GM12878 (cell line): ENCODE data around the gene PRKACG. TPM values are rescaled to one million over a fixed set of nuclear protein-coding genes. Genes with fewer than 3 reads are reported as not detected.

ENCODE experiments used
- CREB1 ChIP-seq: IDR thresholded peaks from 2 replicates; pipeline ENCODE4 v1.6.1; 2012; ENCODE audit warnings: low read depth, mild to moderate bottlenecking, inconsistent platforms
- DPF2 ChIP-seq: fragments of 450-650 bp; IDR thresholded peaks from 2 replicates; pipeline ENCODE4 v1.6.1; 2017; ENCODE audit warnings: mild to moderate bottlenecking
- EP300 ChIP-seq, 2 experiments: fragments of 150-350 bp in 1 of 2; IDR thresholded peaks; 2 replicates each; pipeline ENCODE4 v1.6.1; 2011 to 2012; ENCODE audit warnings: low read depth in 2 of 2, low read length in 2 of 2, borderline replicate concordance in 1 of 2, improper control_type of control experiment in 1 of 2, inconsistent platforms in 1 of 2; ENCODE audit not compliant: control insufficient read depth in 1 of 2
- FOXM1 ChIP-seq: IDR thresholded peaks from 2 replicates; pipeline ENCODE4 v1.6.1; 2012; ENCODE audit warnings: low read depth, mild to moderate bottlenecking, inconsistent platforms, low read length, moderate library complexity
- HDGF ChIP-seq: fragments of 450-650 bp; IDR thresholded peaks from 2 replicates; pipeline ENCODE4 v1.6.1; 2016; ENCODE audit warnings: antibody characterized with exemption
- JUND ChIP-seq: IDR thresholded peaks from 2 replicates; pipeline ENCODE4 v1.6.1; 2012; ENCODE audit warnings: low read depth, mild to moderate bottlenecking, low read length, improper control_type of control experiment, moderate library complexity
- LARP7 ChIP-seq: fragments of 450-650 bp; IDR thresholded peaks from 2 replicates; pipeline ENCODE4 v1.6.1; 2017; ENCODE audit warnings: mild to moderate bottlenecking
- MLLT1 ChIP-seq: fragments of 450-650 bp; IDR thresholded peaks from 2 replicates; pipeline ENCODE4 v1.6.1; 2016; ENCODE audit warnings: mild to moderate bottlenecking
- POLR2A ChIP-seq: IDR thresholded peaks from 2 replicates; pipeline ENCODE4 v1.6.1; 2011; ENCODE audit warnings: low read depth, mild to moderate bottlenecking, low read length
- POU2F2 ChIP-seq: IDR thresholded peaks from 3 replicates; pipeline ENCODE4 v1.6.1; 2011; ENCODE audit warnings: low read depth, mild to moderate bottlenecking, low read length, borderline replicate concordance
- RELB ChIP-seq: fragments of 450-650 bp; IDR thresholded peaks from 2 replicates; pipeline ENCODE4 v1.6.1; 2017; ENCODE audit warnings: low read depth, mild to moderate bottlenecking, moderate library complexity
- SUZ12 ChIP-seq: fragments of 200-600 bp; sonication (generic); IDR thresholded peaks from one replicate; pipeline ENCODE4 v1.6.1; 2018; ENCODE audit warnings: antibody characterized with exemption, mild to moderate bottlenecking; ENCODE audit not compliant: unreplicated experiment
- ZBTB4 ChIP-seq: fragments of 450-650 bp; formaldehyde crosslinking; IDR thresholded peaks from 2 replicates; pipeline ENCODE4 v1.4.0; 2022; ENCODE audit warnings: mild to moderate bottlenecking, moderate library complexity
- polyA plus RNA-seq, 11 experiments: library from polyadenylated mRNA; depleted of rRNA in 4 of 11; unstranded in 6 of 11; stranded (reverse) in 5 of 11; fragments of >200 nt; fragmentation: Nextera tagmentation in 4 of 11; fragmentation: Illumina TruSeq in 1 of 11; extraction: Ambion mirVana in 4 of 11; extraction: Trizol in 1 of 11; gene quantifications; 1 replicate in 1 of 11; 2 replicates in 10 of 11; pipeline versions ENCODE4 v1.2.1 to v1.2.3, GENCODE V29; 2011 to 2016; ENCODE audit warnings: inconsistent platforms in 2 of 11, missing spikeins in 2 of 11, low read depth in 1 of 11
- total RNA-seq, 4 experiments: library from RNA; depleted of rRNA in 3 of 4; stranded (reverse); fragments of >200 nt in 3 of 4; fragmentation: Illumina TruSeq in 1 of 4; extraction: Trizol in 1 of 4; gene quantifications; 2 replicates each; pipeline versions ENCODE4 v1.2.1 to v1.2.3, GENCODE V29; 2013 to 2021
- TF ChIP-seq, protein P1 (sequence below): fragments of 450-650 bp; IDR thresholded peaks from 2 replicates; pipeline ENCODE4 v1.6.1; 2017; ENCODE audit warnings: mild to moderate bottlenecking, moderate library complexity
- TF ChIP-seq, protein P2 (sequence below): fragments of 450-650 bp; conservative IDR thresholded peaks from 2 replicates; pipeline ENCODE4 v1.6.1; 2017; ENCODE audit warnings: mild to moderate bottlenecking, moderate library complexity
- TF ChIP-seq, protein P3 (sequence below): fragments of 150-350 bp; IDR thresholded peaks from 2 replicates; pipeline ENCODE4 v1.6.1; 2014; ENCODE audit warnings: mild to moderate bottlenecking, low read depth, low read length

The PRKACG gene
- total and polyA plus RNA-seq, 10 of the 15 experiments (the other 5 are each of a cell fraction or from before 2014, with no cell fraction given), result not detected

DNA sequence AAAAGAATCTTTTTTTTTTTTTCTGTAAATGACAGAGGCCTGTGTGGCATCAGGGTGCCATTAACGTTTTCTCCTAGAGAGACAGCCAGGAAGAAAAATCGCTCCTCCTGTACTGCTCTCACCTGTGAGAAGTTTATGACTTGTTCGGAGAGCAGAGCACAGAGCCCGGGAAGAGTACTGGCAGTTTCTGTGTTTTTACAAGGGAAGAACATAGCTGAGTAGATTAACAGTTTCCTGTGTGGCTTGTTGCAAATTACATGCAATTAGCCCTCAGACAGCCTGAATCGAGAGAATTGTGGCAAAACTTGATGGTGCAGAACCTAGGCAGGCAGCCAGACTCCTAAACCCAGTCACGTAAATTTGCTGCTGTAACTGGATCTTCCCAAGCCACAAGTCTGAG, 32.1 kb downstream of the PRKACG start (continued):
- TF ChIP-seq, protein P1, sequence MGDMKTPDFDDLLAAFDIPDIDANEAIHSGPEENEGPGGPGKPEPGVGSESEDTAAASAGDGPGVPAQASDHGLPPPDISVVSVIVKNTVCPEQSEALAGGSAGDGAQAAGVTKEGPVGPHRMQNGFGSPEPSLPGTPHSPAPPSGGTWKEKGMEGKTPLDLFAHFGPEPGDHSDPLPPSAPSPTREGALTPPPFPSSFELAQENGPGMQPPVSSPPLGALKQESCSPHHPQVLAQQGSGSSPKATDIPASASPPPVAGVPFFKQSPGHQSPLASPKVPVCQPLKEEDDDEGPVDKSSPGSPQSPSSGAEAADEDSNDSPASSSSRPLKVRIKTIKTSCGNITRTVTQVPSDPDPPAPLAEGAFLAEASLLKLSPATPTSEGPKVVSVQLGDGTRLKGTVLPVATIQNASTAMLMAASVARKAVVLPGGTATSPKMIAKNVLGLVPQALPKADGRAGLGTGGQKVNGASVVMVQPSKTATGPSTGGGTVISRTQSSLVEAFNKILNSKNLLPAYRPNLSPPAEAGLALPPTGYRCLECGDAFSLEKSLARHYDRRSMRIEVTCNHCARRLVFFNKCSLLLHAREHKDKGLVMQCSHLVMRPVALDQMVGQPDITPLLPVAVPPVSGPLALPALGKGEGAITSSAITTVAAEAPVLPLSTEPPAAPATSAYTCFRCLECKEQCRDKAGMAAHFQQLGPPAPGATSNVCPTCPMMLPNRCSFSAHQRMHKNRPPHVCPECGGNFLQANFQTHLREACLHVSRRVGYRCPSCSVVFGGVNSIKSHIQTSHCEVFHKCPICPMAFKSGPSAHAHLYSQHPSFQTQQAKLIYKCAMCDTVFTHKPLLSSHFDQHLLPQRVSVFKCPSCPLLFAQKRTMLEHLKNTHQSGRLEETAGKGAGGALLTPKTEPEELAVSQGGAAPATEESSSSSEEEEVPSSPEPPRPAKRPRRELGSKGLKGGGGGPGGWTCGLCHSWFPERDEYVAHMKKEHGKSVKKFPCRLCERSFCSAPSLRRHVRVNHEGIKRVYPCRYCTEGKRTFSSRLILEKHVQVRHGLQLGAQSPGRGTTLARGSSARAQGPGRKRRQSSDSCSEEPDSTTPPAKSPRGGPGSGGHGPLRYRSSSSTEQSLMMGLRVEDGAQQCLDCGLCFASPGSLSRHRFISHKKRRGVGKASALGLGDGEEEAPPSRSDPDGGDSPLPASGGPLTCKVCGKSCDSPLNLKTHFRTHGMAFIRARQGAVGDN, result no peak
- TF ChIP-seq HDGF, result no peak
- TF ChIP-seq POU2F2, result peak; percentile 61; the same call in 1 of the 3 replicates
- 0 out of 2 replicates have a peak, but pooled peaks have one; percentile 74 for TF ChIP-seq FOXM1
- no peak for TF ChIP-seq LARP7
- 0 out of 2 replicates have a peak, but pooled peaks have one; percentile 57 for TF ChIP-seq DPF2
- peak; percentile 50 to 70; a peak in 2 of 4 replicates for TF ChIP-seq EP300 (IDR thresholded peaks at IDR 0.05; ENCODE audit: borderline replicate concordance in 1 of 2, control insufficient read depth in 1 of 2, low read depth in 2 of 2, low read length in 2 of 2)
- TF ChIP-seq POLR2A, result no peak
- TF ChIP-seq, protein P2, sequence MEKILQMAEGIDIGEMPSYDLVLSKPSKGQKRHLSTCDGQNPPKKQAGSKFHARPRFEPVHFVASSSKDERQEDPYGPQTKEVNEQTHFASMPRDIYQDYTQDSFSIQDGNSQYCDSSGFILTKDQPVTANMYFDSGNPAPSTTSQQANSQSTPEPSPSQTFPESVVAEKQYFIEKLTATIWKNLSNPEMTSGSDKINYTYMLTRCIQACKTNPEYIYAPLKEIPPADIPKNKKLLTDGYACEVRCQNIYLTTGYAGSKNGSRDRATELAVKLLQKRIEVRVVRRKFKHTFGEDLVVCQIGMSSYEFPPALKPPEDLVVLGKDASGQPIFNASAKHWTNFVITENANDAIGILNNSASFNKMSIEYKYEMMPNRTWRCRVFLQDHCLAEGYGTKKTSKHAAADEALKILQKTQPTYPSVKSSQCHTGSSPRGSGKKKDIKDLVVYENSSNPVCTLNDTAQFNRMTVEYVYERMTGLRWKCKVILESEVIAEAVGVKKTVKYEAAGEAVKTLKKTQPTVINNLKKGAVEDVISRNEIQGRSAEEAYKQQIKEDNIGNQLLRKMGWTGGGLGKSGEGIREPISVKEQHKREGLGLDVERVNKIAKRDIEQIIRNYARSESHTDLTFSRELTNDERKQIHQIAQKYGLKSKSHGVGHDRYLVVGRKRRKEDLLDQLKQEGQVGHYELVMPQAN, result no peak
- no peak for TF ChIP-seq CREB1
- no peak for TF ChIP-seq SUZ12
- peak; percentile 85; the same call in 1 of the 2 replicates for TF ChIP-seq MLLT1
- TF ChIP-seq RELB, result peak; percentile 80
- TF ChIP-seq, protein P3, sequence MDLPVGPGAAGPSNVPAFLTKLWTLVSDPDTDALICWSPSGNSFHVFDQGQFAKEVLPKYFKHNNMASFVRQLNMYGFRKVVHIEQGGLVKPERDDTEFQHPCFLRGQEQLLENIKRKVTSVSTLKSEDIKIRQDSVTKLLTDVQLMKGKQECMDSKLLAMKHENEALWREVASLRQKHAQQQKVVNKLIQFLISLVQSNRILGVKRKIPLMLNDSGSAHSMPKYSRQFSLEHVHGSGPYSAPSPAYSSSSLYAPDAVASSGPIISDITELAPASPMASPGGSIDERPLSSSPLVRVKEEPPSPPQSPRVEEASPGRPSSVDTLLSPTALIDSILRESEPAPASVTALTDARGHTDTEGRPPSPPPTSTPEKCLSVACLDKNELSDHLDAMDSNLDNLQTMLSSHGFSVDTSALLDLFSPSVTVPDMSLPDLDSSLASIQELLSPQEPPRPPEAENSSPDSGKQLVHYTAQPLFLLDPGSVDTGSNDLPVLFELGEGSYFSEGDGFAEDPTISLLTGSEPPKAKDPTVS, result no peak
- no peak for TF ChIP-seq ZBTB4 (CRISPR knock-in tag)
- no peak for TF ChIP-seq JUND
